HepG2 (cell line): Measurements from ENCODE around the gene MAP4K3. TPM values are rescaled to one million over a fixed set of nuclear protein-coding genes. Genes with fewer than 3 reads are reported as not detected.
A peak's percentile ranks its signal among the peaks of the same experiment; 100 is the strongest.

Experiments used
- CC2D1A ChIP-seq: sonication (generic); formaldehyde crosslinking; IDR thresholded peaks from 2 replicates; pipeline ENCODE4 v1.8.1; 2023; ENCODE audit warnings: mild to moderate bottlenecking, missing genetic modification reagents
- CHD4 ChIP-seq: fragments of 200-600 bp; sonication (generic); IDR thresholded peaks from 2 replicates; pipeline ENCODE4 v1.7.0; 2017; ENCODE audit warnings: mild to moderate bottlenecking, low read length, borderline replicate concordance
- CREM ChIP-seq, 2 experiments: sonication (generic) in 1 of 2; formaldehyde crosslinking in 1 of 2; IDR thresholded peaks; 2 replicates each; pipeline versions ENCODE4 v1.4.0 to v1.6.1; 2016 to 2020; ENCODE audit warnings: antibody characterized with exemption in 1 of 2, mild to moderate bottlenecking in 1 of 2, missing genetic modification reagents in 1 of 2
- JDP2 ChIP-seq: sonication (generic); formaldehyde crosslinking; IDR thresholded peaks from 2 replicates; pipeline ENCODE4 v1.8.1; 2022; ENCODE audit warnings: missing genetic modification reagents, borderline replicate concordance
- KLF9 ChIP-seq: IDR thresholded peaks from 2 replicates; pipeline ENCODE4 v1.6.1; 2016; ENCODE audit warnings: low read depth
- REPIN1 ChIP-seq: sonication (generic); formaldehyde crosslinking; IDR thresholded peaks from 2 replicates; pipeline ENCODE4 v1.8.0; 2022; ENCODE audit warnings: missing genetic modification reagents, low read depth, mild to moderate bottlenecking, borderline replicate concordance
- SOX6 ChIP-seq, 2 experiments: fragments of 450-650 bp in 1 of 2; sonication (generic) in 1 of 2; formaldehyde crosslinking in 1 of 2; IDR thresholded peaks; 2 replicates each; pipeline versions ENCODE4 v1.4.0 to v1.6.1; 2017 to 2020; ENCODE audit warnings: antibody characterized with exemption in 1 of 2, mild to moderate bottlenecking in 1 of 2, missing genetic modification reagents in 1 of 2
- YEATS2 ChIP-seq: sonication (generic); formaldehyde crosslinking; IDR thresholded peaks from 2 replicates; pipeline ENCODE4 v1.4.0; 2020; ENCODE audit warnings: missing genetic modification reagents, borderline replicate concordance
- ZKSCAN8 ChIP-seq: IDR thresholded peaks from 2 replicates; pipeline ENCODE4 v1.6.1; 2016; ENCODE audit warnings: borderline replicate concordance, missing genetic modification reagents, missing compliant biosample characterization
- ZNF12 ChIP-seq: sonication (generic); formaldehyde crosslinking; IDR thresholded peaks from 2 replicates; pipeline ENCODE4 v1.5.0; 2020; ENCODE audit warnings: missing genetic modification reagents
- ZNF326 ChIP-seq: sonication (generic); formaldehyde crosslinking; IDR thresholded peaks from 2 replicates; pipeline ENCODE4 v1.4.0; 2020; ENCODE audit warnings: missing genetic modification reagents, borderline replicate concordance
- ZNF335 ChIP-seq: sonication (generic); formaldehyde crosslinking; IDR thresholded peaks from 2 replicates; pipeline ENCODE4 v1.4.0; 2020; ENCODE audit warnings: missing genetic modification reagents
- ZNF775 ChIP-seq: sonication (generic); formaldehyde crosslinking; IDR thresholded peaks from 2 replicates; pipeline ENCODE4 v1.4.0; 2020; ENCODE audit warnings: missing genetic modification reagents, mild to moderate bottlenecking, moderate library complexity, borderline replicate concordance
- ZNF891 ChIP-seq: sonication (generic); formaldehyde crosslinking; IDR thresholded peaks from 2 replicates; pipeline ENCODE4 v1.5.0; 2020; ENCODE audit warnings: mild to moderate bottlenecking, missing genetic modification reagents
- polyA plus RNA-seq, 8 experiments: library from polyadenylated mRNA; depleted of rRNA in 3 of 8; stranded (reverse) in 7 of 8; unstranded in 1 of 8; fragments of >200 nt; fragmentation: Illumina TruSeq in 4 of 8; extraction: Trizol in 4 of 8; gene quantifications; 2 replicates each; pipeline versions ENCODE4 v1.2.1 to v1.2.3, GENCODE V29; 2011 to 2016; ENCODE audit warnings: low read depth in 4 of 8, missing spikeins in 1 of 8, mixed read lengths in 1 of 8; ENCODE audit not compliant: insufficient read depth in 1 of 8
- total RNA-seq, 5 experiments: library from RNA; depleted of rRNA; stranded (reverse); fragments of >200 nt; fragmentation: Illumina TruSeq; extraction: Trizol; gene quantifications; 2 replicates each; pipeline ENCODE4 v1.2.3, GENCODE V29; 2016; ENCODE audit warnings: low read depth in 1 of 5
- TF ChIP-seq, protein P1 (sequence below): sonication (generic); formaldehyde crosslinking; IDR thresholded peaks from 2 replicates; pipeline ENCODE4 v1.8.0; 2022; ENCODE audit warnings: missing genetic modification reagents, mild to moderate bottlenecking, borderline replicate concordance
- TF ChIP-seq, protein P2 (sequence below): sonication (generic); formaldehyde crosslinking; IDR thresholded peaks from 2 replicates; pipeline ENCODE4 v1.8.0; 2022; ENCODE audit warnings: mild to moderate bottlenecking, missing genetic modification reagents, moderate library complexity
- TF ChIP-seq, protein P3 (sequence below): IDR thresholded peaks from 2 replicates; pipeline ENCODE4 v1.6.1; 2016; ENCODE audit warnings: low read depth, control low read depth
- TF ChIP-seq, protein P4 (sequence below): sonication (generic); formaldehyde crosslinking; IDR thresholded peaks from 2 replicates; pipeline ENCODE4 v1.5.0; 2020; ENCODE audit warnings: mild to moderate bottlenecking, missing genetic modification reagents, borderline replicate concordance
- TF ChIP-seq, protein P5 (sequence below): sonication (generic); formaldehyde crosslinking; IDR thresholded peaks from 2 replicates; pipeline ENCODE4 v1.5.0; 2020; ENCODE audit warnings: mild to moderate bottlenecking, missing genetic modification reagents

Gene MAP4K3
- total and polyA plus RNA-seq, 2 of the 13 experiments (the other 11 are each of a cell fraction or from before 2014, with no cell fraction given) = 45.9 to 53.2 TPM

DNA sequence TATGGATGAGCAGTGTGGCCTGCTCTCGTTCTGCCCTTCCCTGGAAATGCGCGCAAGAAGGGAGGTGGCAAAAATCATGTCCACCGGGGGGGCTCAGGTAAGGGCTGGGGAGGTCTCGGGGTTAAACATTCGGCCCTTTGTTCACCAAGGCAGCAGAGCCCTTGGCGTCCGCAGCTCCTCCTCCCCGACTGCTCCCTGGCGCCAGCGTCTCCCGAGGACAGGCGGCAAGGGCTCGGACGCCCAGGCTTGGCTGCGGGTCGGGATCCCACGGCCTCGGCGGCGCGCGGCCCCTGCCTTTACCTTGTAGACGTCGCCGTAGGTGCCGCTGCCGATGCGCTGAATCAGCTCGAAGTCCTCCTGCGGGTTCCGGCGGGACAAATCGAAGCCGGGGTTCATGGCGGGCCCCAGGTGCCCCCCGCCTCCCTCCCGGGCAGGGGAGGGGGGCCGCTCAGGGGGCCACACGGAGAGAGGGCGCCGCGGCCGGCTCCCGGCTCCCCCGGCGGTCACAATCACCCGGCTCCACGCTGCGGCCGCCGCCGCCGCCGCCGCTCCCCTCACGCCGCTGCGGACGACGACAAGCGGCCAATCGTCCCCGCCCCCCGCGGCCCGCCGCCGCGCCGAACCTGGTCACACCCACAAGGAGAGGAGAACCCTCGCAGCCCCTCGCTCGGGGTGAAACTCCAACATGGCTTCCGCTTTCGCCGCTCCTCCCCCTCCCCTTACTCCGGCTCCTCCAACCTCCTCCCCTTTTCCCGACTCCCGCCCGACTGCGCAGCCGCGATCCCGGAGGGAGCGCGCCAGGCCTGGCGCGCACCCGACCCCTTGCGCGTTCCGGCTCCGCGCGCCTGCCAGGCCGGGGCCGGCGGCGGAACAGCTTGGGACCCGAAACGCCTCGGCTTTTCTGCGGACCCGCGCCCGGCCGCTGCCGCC is at the start of gene MAP4K3 (continued):
- no peak for TF ChIP-seq YEATS2 (CRISPR knock-in tag)
- TF ChIP-seq CREM (IDR thresholded peaks at IDR 0.05) = no peak
- TF ChIP-seq CREM (CRISPR knock-in tag; IDR thresholded peaks at IDR 0.05) = no peak
- TF ChIP-seq, protein P1, sequence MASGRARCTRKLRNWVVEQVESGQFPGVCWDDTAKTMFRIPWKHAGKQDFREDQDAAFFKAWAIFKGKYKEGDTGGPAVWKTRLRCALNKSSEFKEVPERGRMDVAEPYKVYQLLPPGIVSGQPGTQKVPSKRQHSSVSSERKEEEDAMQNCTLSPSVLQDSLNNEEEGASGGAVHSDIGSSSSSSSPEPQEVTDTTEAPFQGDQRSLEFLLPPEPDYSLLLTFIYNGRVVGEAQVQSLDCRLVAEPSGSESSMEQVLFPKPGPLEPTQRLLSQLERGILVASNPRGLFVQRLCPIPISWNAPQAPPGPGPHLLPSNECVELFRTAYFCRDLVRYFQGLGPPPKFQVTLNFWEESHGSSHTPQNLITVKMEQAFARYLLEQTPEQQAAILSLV (CRISPR knock-in tag) = peak; percentile 35; the same call in 1 of the 2 replicates
- TF ChIP-seq, protein P2, sequence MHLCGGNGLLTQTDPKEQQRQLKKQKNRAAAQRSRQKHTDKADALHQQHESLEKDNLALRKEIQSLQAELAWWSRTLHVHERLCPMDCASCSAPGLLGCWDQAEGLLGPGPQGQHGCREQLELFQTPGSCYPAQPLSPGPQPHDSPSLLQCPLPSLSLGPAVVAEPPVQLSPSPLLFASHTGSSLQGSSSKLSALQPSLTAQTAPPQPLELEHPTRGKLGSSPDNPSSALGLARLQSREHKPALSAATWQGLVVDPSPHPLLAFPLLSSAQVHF (CRISPR knock-in tag) = no peak
- no peak for TF ChIP-seq CHD4
- TF ChIP-seq KLF9 (CRISPR knock-in tag) = no peak
- TF ChIP-seq SOX6 (IDR thresholded peaks at IDR 0.05) = no peak
- TF ChIP-seq SOX6 (CRISPR knock-in tag; IDR thresholded peaks at IDR 0.05) = peak; percentile 42
- TF ChIP-seq, protein P3, sequence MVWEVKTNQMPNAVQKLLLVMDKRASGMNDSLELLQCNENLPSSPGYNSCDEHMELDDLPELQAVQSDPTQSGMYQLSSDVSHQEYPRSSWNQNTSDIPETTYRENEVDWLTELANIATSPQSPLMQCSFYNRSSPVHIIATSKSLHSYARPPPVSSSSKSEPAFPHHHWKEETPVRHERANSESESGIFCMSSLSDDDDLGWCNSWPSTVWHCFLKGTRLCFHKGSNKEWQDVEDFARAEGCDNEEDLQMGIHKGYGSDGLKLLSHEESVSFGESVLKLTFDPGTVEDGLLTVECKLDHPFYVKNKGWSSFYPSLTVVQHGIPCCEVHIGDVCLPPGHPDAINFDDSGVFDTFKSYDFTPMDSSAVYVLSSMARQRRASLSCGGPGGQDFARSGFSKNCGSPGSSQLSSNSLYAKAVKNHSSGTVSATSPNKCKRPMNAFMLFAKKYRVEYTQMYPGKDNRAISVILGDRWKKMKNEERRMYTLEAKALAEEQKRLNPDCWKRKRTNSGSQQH (CRISPR knock-in tag) = no peak
- 0 out of 2 replicates have a peak, but pooled peaks have one; percentile 10 for TF ChIP-seq ZNF12 (CRISPR knock-in tag)
- TF ChIP-seq ZNF891 (CRISPR knock-in tag) = no peak
- no peak for TF ChIP-seq ZNF335
- no peak; the same call in 1 of the 2 replicates for TF ChIP-seq ZKSCAN8 (CRISPR knock-in tag)
- no peak for TF ChIP-seq CC2D1A
- peak; percentile 47 for TF ChIP-seq REPIN1 (CRISPR knock-in tag)
- TF ChIP-seq, protein P4, sequence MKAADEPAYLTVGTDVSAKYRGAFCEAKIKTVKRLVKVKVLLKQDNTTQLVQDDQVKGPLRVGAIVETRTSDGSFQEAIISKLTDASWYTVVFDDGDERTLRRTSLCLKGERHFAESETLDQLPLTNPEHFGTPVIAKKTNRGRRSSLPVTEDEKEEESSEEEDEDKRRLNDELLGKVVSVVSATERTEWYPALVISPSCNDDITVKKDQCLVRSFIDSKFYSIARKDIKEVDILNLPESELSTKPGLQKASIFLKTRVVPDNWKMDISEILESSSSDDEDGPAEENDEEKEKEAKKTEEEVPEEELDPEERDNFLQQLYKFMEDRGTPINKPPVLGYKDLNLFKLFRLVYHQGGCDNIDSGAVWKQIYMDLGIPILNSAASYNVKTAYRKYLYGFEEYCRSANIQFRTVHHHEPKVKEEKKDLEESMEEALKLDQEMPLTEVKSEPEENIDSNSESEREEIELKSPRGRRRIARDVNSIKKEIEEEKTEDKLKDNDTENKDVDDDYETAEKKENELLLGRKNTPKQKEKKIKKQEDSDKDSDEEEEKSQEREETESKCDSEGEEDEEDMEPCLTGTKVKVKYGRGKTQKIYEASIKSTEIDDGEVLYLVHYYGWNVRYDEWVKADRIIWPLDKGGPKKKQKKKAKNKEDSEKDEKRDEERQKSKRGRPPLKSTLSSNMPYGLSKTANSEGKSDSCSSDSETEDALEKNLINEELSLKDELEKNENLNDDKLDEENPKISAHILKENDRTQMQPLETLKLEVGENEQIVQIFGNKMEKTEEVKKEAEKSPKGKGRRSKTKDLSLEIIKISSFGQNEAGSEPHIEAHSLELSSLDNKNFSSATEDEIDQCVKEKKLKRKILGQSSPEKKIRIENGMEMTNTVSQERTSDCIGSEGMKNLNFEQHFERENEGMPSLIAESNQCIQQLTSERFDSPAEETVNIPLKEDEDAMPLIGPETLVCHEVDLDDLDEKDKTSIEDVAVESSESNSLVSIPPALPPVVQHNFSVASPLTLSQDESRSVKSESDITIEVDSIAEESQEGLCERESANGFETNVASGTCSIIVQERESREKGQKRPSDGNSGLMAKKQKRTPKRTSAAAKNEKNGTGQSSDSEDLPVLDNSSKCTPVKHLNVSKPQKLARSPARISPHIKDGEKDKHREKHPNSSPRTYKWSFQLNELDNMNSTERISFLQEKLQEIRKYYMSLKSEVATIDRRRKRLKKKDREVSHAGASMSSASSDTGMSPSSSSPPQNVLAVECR (CRISPR knock-in tag) = peak; percentile 74
- TF ChIP-seq JDP2 (CRISPR knock-in tag) = no peak
- TF ChIP-seq, protein P5, sequence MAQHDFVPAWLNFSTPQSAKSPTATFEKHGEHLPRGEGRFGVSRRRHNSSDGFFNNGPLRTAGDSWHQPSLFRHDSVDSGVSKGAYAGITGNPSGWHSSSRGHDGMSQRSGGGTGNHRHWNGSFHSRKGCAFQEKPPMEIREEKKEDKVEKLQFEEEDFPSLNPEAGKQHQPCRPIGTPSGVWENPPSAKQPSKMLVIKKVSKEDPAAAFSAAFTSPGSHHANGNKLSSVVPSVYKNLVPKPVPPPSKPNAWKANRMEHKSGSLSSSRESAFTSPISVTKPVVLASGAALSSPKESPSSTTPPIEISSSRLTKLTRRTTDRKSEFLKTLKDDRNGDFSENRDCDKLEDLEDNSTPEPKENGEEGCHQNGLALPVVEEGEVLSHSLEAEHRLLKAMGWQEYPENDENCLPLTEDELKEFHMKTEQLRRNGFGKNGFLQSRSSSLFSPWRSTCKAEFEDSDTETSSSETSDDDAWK (CRISPR knock-in tag) = no peak
- TF ChIP-seq ZNF326 = no peak
- no peak; the same call in 1 of the 2 replicates for TF ChIP-seq ZNF775
